ENCODE results near the gene SPN. TPM values are rescaled to one million over a fixed set of nuclear protein-coding genes. Genes with fewer than 3 reads are reported as not detected.
A peak's percentile ranks its signal among the peaks of the same experiment; 100 is the strongest.

SPN gene
- total RNA-seq, 2 experiments from 2014 or later, result 110 to 119 TPM

GRCh38 chr16:29676989-29677785 lies 14.1 kb downstream of the SPN start:
- H3K4me3 Mint-ChIP-seq, result no peak overlapping the region
- ATAC-seq (no peak), DNase-seq (no peak)
- POLR2A ChIA-PET, result interaction anchor here (0.7 to 1.1 kb wide), 3 partner anchors 13 to 37 kb away, joined by 3 read pairs; no protein-coding TSS in a partner anchor
- no peaks in the 10 kb centered on the region for H3K9me3 Mint-ChIP-seq
- H3K36me3 Mint-ChIP-seq (ENCODE audit: low read depth), result peaks cover 6% of the 10 kb centered on the region
- no peaks in the 10 kb centered on the region for H3K27me3 Mint-ChIP-seq
- TF ChIP-seq CTCF (IDR thresholded peaks at IDR 0.05), result no peak
- H3K27ac Mint-ChIP-seq, result no peak overlapping the region
- peaks cover 20% of the 10 kb centered on the region for H3K4me1 Mint-ChIP-seq (ENCODE audit: low read depth)
- CTCF ChIA-PET, result interaction anchor here (1.0 to 1.7 kb wide), 3 partner anchors 14 to 113 kb away, joined by 3 to 4 read pairs (median 4); partner anchors contain the start of gene KIF22
- intact Hi-C loops (cut with micrococcal nuclease), result no loop called here

GRCh38 chr16:29678691-29679267 lies 15.7 kb downstream of the SPN start, which contains the start of gene QPRT:
Gene QPRT (plus strand): TSS chr16:29679180. CDS start chr16:29679198, 18 bp downstream.
- peak within 1 kb of the TSS; percentile 88 for H3K27ac Mint-ChIP-seq
- DNase-seq (peak; percentile 23), ATAC-seq (peak; percentile 21)
- CTCF ChIA-PET, result interaction anchor here (0.9 to 4.4 kb wide), 3 partner anchors 13 to 377 kb away, joined by 3 to 18 read pairs (median 3); no protein-coding TSS in a partner anchor
- POLR2A ChIA-PET, result interaction anchor here (0.7 to 1.6 kb wide), 3 partner anchors 13 to 35 kb away, joined by 3 to 4 read pairs (median 3); no protein-coding TSS in a partner anchor
- H3K4me3 Mint-ChIP-seq, result peak within 1 kb of the TSS; percentile 66
- H3K4me1 Mint-ChIP-seq (ENCODE audit: low read depth), result peaks cover 20% of the 10 kb centered on the region
- no peaks in the 10 kb centered on the region for H3K27me3 Mint-ChIP-seq
- intact Hi-C loops (cut with micrococcal nuclease), result no loop called here
- TF ChIP-seq CTCF (IDR thresholded peaks at IDR 0.05), result no peak
- H3K9me3 Mint-ChIP-seq, result no peaks in the 10 kb centered on the region
- peaks cover 6% of the 10 kb centered on the region for H3K36me3 Mint-ChIP-seq (ENCODE audit: low read depth)

GRCh38 chr16:29680180-29680598 lies 17.1 kb downstream of the SPN start:
- Mint-ChIP-seq H3K9me3 (no peaks in the 10 kb centered on the region), H3K4me1 (ENCODE audit: low read depth) (peaks cover 20% of the 10 kb centered on the region), H3K36me3 (ENCODE audit: low read depth) (peaks cover 3% of the 10 kb centered on the region), H3K4me3 (no peak overlapping the region), H3K27me3 (no peaks in the 10 kb centered on the region), H3K27ac (peak overlapping the region; percentile 88)
- POLR2A ChIA-PET, result interaction anchor here (1.0 to 1.1 kb wide), 2 partner anchors 13 to 142 kb away, joined by 3 to 4 read pairs; no protein-coding TSS in a partner anchor
- TF ChIP-seq CTCF (IDR thresholded peaks at IDR 0.05), result no peak
- CTCF ChIA-PET, result interaction anchor here (1.0 to 4.4 kb wide), 4 partner anchors 11 to 49 kb away, joined by 3 to 18 read pairs (median 5); partner anchors contain the start of gene SPN
- no peak for DNase-seq
- no peak for ATAC-seq
- intact Hi-C loops (cut with micrococcal nuclease), result no loop called here

GRCh38 chr16:29683543-29684090 lies 20.6 kb downstream of the SPN start:
- POLR2A ChIA-PET, result interaction anchor here (1.0 kb wide), 1 partner anchor 125 kb away, joined by 3 read pairs; no protein-coding TSS in a partner anchor

More at GRCh38 chr16:29683543-29684090, 20.6 kb downstream of the SPN start:
- DNase-seq, result no peak
- intact Hi-C loops (cut with micrococcal nuclease), result no loop called here
- no peak for ATAC-seq
- Mint-ChIP-seq H3K27me3 (no peaks in the 10 kb centered on the region), H3K9me3 (no peaks in the 10 kb centered on the region), H3K4me1 (ENCODE audit: low read depth) (peaks cover 29% of the 10 kb centered on the region), H3K36me3 (ENCODE audit: low read depth) (peaks cover 5% of the 10 kb centered on the region), H3K4me3 (no peak overlapping the region), H3K27ac (no peak overlapping the region)
- no peak for TF ChIP-seq CTCF (IDR thresholded peaks at IDR 0.05)
- CTCF ChIA-PET, result no interaction called here

All from activated CD8-positive, alpha-beta T cell treated with anti-CD3 and anti-CD28 coated beads for 36 hours (primary cell).